SHP77 (cell line): Measurements from ENCODE around the gene SERPINE3.

Source experiments
- DNase-seq, 2 experiments: peaks; one replicate each; lab custom pipeline; 2025; lab: John Stamatoyannopoulos, UW

SERPINE3 gene

DNA sequence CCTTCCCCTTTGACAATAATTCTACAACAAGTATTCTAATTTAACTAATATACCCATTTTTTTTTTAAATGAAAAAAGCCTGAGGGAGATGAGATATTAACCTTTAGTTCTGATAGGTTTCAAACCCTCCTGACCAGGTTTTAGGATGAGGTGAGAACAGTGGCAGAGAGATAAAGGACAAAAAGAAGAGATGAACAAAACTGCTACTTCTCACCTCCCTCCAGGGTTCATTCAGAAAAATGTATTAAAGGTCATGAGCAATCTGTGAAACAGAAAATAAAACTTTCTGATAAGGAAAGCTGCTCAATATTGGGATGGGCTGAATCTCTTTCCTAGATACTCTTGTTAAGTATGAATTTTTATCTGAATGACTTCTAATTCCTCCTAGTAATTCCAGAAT, 24.1 kb downstream of the SERPINE3 start:
- no peak for DNase-seq

DNA sequence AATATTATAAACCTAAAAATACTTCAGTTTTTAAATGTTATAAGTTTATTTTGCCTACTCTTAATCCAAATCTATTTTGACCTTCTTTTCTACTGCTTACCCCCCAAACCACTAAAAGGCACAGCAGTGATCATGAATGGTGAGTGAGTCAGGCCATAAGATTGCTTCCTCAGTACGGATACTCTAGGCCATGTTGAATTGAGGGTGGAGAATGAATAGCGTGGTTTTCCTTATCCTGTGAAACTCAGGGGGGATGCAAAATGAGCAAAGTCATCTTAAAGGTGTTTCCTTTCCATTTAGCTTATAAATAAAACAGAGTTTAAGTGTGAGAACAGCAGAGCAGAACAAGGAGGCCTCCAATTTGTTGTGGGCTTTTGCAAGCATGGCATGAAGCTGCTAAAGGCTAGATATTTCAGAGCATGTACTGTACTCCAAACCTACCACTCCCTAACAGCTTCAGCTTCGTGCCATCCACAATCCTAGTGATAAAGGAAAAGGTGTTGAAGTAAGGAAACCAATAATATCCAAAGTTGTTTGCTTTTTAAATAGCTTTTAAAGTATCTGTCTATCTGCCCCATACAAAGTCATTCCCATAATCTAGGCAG, 25.0 kb downstream of the SERPINE3 start:
- DNase-seq: no peak

DNA sequence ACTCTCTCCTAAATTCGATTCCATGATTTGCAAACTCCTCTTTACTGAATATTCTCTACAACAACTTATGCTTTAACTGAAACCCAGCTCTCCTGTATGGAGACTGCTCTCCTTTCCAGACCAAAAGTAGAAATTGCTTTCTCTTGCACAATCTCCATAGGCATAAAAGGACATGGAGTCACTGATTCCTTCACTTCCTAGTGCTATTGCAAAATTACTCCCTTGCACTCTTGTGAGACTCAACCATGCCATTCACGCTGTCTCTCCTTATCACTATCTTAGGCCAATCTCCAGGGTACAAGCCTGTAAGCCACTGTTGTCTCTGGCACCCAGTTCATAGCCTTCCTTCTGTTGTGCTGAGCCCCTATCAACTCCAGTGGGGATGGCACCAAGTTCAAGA, 30.6 kb downstream of the SERPINE3 start:
- DNase-seq: no peak

DNA sequence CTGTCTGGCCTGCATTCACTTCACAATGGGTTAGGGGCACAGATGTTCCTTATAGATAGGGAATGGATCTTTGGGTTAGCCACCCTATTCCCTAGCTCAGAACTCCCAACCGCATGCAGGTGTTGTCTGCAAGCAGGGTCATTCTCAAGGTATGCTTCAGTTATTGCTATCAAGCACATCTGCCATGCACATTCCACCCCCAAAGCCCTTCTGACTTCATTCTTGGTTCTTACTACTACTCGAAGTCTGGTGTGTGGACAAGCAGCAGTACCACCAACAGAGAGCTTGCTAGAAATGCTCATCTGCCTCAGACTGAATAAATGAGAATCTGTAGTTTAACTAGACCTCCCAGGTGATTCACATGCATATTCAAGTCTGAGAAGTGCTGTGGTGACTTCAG, 31.3 kb downstream of the SERPINE3 start:
- no peak for DNase-seq

DNA sequence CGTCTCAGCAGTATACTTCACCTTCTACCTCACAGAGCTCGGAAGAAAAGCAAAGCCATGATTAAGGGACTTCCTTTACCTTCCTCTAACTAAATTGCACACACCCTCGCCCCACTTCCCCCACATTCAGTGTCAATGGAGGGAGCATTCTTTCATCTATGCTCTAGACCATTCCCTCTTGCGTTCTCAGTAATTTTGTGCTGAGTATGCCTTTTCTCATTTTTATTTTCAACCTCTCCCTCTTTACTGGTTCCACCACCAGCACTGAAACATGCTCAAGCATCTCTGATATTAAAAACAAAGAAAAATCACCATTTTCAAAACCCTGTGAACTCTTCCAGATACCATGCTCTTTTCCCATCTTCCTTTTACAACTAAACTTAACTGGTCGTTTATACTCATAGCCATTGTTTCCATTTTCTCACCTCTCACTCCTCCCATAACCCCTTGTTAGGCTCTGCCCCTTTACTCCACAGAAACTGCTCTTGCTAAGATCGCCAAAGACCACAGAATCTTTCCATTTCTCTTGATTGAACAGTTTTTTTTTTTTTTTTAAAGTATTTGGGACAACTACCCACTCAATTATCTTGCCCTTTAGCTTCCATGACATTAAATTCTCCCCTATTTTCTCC, 32.4 kb downstream of the SERPINE3 start:
- DNase-seq: no peak

DNA sequence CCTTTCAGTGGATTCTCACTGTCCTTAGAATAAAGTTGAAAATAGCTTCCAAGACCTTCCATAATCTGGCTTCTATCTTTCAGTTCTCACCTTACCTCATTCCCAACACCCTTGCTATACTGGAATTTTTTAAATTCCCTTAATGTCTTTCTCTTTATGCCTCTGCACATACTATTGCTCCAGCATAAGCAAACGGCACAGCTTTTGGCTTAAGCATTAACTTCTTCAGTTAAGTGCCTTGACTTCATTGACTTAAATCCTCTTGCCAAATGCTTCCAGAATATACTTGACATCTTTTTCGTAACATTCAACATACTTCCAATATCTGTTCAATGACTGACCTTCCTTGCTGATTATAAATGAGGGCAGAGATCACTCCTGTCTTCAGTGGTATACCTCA, 34.0 kb downstream of the SERPINE3 start:
- DNase-seq: no peak

DNA sequence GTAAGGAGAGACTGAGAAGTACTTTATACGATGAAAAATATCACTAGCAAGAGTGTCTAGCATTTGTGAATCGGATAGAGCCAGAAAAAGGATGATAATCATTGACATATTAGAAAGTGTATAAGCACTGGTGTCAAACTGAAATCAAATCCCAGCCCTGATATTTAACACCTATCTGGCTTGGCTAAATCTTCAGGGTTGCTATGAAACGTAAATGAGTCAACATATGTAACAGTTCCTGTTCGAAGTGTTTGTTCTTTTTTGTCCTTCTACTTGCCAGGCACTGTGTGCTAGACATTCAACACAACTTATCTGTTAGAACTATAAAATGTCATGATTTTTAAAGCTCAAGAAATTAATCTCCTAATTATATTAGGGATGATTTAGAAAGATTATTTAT, 40.8 kb downstream of the SERPINE3 start:
- DNase-seq: no peak

DNA sequence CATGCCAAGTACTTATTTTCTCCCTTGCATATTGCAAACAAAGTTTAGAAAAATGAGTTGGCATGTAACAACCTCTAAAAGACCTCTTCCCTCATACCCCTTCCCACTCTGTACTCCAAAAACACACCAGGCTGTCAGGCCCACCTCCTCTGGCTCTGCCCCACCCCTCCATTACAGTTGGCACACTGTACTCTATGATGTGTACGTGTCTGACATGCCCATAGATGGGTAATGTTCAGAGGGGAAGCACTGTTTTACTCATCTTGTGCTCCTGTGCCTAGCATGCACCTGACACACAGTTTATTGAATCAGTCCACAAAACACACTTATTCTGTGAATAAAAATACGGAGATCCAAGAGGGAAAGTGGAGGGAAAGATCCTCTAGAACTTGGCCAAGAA, 45.6 kb downstream of the SERPINE3 start:
- no peak for DNase-seq

DNA sequence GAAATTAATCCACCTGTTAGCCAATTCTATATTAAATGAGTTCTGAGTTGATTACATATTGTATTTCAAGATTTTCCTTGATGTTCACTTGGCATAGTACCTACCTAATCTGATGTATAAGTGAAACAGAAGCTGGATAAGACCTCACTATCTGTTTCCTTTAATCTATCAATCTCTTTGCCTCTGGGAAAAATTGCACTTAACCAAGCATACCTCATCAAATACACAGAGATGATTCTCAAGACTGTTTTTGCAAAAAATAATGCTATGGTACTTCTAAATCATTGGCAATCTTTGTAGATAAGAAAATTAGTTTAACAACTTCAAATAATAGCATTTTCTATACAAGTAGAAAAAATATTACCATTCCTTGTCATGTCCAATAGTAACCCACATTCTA, 55.2 kb downstream of the SERPINE3 start:
- no peak for DNase-seq

DNA sequence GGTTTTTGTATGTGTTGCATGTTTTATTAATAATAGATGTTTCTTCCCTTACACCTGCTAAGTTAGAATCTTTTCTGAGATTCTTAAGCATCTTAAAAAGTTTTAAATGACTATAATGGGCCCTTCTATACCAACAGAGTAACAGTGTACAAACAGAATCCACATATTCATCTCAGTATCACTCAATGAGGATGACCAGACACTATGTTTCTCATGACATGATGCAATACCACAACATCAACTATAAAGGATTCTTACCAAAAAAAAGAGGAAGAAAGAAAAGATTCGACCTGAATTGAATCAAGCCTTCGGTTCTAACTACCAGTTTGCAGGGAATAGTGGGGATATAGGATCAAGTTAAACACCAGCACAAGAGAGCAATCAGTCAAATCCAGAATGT, 56.9 kb downstream of the SERPINE3 start:
- DNase-seq: no peak

DNA sequence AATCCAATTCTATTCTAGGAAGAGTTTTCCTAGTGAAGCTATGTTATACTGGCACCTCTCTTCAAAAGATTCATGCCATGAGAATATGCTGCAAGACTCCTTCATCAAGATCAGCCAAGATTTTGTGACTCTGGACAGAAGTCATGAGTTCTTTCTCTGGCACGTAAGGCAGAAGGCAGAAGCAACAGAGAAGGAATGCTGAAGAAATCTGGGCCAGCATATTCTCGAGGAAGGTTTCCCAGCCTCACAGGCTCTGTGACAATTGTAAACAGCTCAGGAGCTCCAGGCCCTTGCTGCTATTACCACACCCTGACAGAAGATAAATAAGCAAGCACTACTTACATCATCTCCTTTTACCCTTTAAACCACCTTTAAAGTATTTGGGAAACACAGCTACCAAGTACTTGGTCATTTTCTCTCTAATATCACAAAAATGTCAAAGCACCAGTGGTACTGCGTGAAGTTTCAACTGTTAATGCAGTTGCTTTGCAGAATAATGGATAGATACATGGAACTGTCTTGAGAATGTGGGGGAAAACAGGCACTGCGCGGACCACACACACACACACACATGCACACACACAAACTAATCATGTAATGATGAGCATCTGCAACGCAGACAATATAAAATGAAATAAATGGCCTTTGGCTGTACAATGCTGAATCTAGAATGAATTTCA, 57.9 kb downstream of the SERPINE3 start:
- DNase-seq: no peak

DNA sequence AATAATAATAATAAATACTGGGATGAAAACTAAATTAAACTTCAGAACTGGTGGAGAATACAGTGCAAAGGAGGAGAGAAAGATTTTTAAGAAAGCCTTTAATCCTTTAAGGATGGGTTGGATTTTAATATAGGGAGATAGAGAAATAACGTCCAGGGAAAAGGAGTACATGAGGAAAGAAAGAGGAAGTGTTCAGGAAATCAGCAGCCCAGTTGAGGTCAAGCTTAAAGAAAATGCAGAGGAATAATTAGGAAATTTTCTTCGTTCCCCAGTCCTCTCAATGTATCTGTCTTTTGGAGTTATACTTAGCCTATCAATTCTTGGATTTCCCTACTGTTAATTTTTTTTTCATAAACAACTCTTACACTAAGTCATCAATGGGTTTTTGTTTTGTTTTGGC, 65.7 kb downstream of the SERPINE3 start:
- DNase-seq: no peak

DNA sequence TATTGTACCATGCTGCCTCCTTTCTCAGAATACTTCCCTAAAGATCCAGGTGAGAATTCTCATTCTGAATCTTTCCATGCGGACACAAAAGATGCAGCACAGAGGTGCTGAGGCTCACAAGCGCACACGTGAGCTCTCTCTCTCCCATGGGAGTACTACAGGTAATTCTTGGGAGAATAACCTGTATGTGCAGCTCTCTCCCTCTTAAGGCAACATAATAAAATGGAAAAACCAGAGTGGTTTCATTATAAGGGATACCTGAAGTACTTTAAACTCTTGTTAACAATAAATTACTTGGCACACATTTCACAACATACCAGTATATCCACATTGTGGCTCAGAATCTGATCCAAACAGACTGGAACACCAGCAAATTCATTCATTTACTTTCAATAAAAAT, 72.9 kb downstream of the SERPINE3 start:
- no peak for DNase-seq
